ENCODE data around the gene TTC28.
"Not testable (repeated sequence)": the region's sequence is repeated elsewhere in the genome, so short reads cannot be mapped to it uniquely, and the experiment has no call there.

The TTC28 gene

GRCh38 chr22:28679611-28680287, at the start of gene TTC28:
Gene TTC28 (minus strand): TSS chr22:28679840. CDS start chr22:28679723, 117 bp downstream.
- peak; percentile 64 for DNase-seq (ENCODE audit: low spot score)
- in situ Hi-C loops (cut with MboI; ENCODE audit: low sequenced_read_pairs, unreplicated experiment), result not testable (repeated sequence)

GRCh38 chr22:28728621-28729313, 49.1 kb upstream of the TTC28 start:
- in situ Hi-C loops (cut with MboI; ENCODE audit: low sequenced_read_pairs, unreplicated experiment), result no loop called here
- DNase-seq (ENCODE audit: low spot score), result no peak
- TF ChIP-seq CTCF (IDR thresholded peaks at IDR 0.05; ENCODE audit: borderline replicate concordance, control extremely low read depth, extremely low read depth, insufficient read depth, missing control alignments), result no peak

GRCh38 chr22:28728002-28728401, 48.4 kb upstream of the TTC28 start:
- in situ Hi-C loops (cut with MboI; ENCODE audit: low sequenced_read_pairs, unreplicated experiment), result no loop called here
- no peak for TF ChIP-seq CTCF (IDR thresholded peaks at IDR 0.05; ENCODE audit: borderline replicate concordance, control extremely low read depth, extremely low read depth, insufficient read depth, missing control alignments)
- DNase-seq (ENCODE audit: low spot score), result no peak

- in situ Hi-C loops (cut with MboI; ENCODE audit: low sequenced_read_pairs, unreplicated experiment), result no loop called here
- no peak for TF ChIP-seq CTCF (IDR thresholded peaks at IDR 0.05; ENCODE audit: borderline replicate concordance, control extremely low read depth, extremely low read depth, insufficient read depth, missing control alignments)
- DNase-seq (ENCODE audit: low spot score), result no peak
Observed at GRCh38 chr22:28718044-28718443, 38.4 kb upstream of the TTC28 start.

GRCh38 chr22:28716686-28717085, 37.0 kb upstream of the TTC28 start:
- in situ Hi-C loops (cut with MboI; ENCODE audit: low sequenced_read_pairs, unreplicated experiment), result no loop called here
- DNase-seq (ENCODE audit: low spot score), result no peak
- TF ChIP-seq CTCF (IDR thresholded peaks at IDR 0.05; ENCODE audit: borderline replicate concordance, control extremely low read depth, extremely low read depth, insufficient read depth, missing control alignments), result no peak

GRCh38 chr22:28715611-28716010, 36.0 kb upstream of the TTC28 start:
- DNase-seq (ENCODE audit: low spot score), result no peak
- in situ Hi-C loops (cut with MboI; ENCODE audit: low sequenced_read_pairs, unreplicated experiment), result no loop called here

More at GRCh38 chr22:28715611-28716010, 36.0 kb upstream of the TTC28 start:
- no peak for TF ChIP-seq CTCF (IDR thresholded peaks at IDR 0.05; ENCODE audit: borderline replicate concordance, control extremely low read depth, extremely low read depth, insufficient read depth, missing control alignments)
